Measurements from ENCODE around the gene ANGPTL4.
"Not testable (repeated sequence)": the region's sequence is repeated elsewhere in the genome, so short reads cannot be mapped to it uniquely, and the experiment has no call there.

The ANGPTL4 gene

GRCh38 chr19:8389891-8390616 is 26.1 kb downstream of the ANGPTL4 start, which contains the start of gene RAB11B:
Gene RAB11B, plus strand, starts transcription at chr19:8390360. Its CDS starts 57 bp downstream, at chr19:8390417.
- DNase-seq (ENCODE audit: low read depth): peak; percentile 100

GRCh38 chr19:8390617-8390981 is 26.6 kb downstream of the ANGPTL4 start:
- DNase-seq (ENCODE audit: low read depth): peak; percentile 76

- no peak for DNase-seq (ENCODE audit: low read depth)
Measured at GRCh38 chr19:8391198-8392016, 27.5 kb downstream of the ANGPTL4 start.

GRCh38 chr19:8392017-8392591 is 28.1 kb downstream of the ANGPTL4 start:
- DNase-seq (ENCODE audit: low read depth): no peak

- DNase-seq (ENCODE audit: low read depth): no peak
Measured at GRCh38 chr19:8393192-8393870, 29.4 kb downstream of the ANGPTL4 start.

GRCh38 chr19:8393871-8394250 is 29.9 kb downstream of the ANGPTL4 start:
- no peak for DNase-seq (ENCODE audit: low read depth)

GRCh38 chr19:8395621-8396082 is 31.7 kb downstream of the ANGPTL4 start:
- DNase-seq (ENCODE audit: low read depth): no peak

- no peak for DNase-seq (ENCODE audit: low read depth)
Measured at GRCh38 chr19:8396185-8396562, 32.2 kb downstream of the ANGPTL4 start.

- DNase-seq (ENCODE audit: low read depth): peak; percentile 29
Measured at GRCh38 chr19:8396563-8397203, 32.7 kb downstream of the ANGPTL4 start.

GRCh38 chr19:8397271-8397670 is 33.3 kb downstream of the ANGPTL4 start:
- no peak for DNase-seq (ENCODE audit: low read depth)

- DNase-seq (ENCODE audit: low read depth): no peak
Measured at GRCh38 chr19:8397746-8398310, 33.9 kb downstream of the ANGPTL4 start.

- no peak for DNase-seq (ENCODE audit: low read depth)
Measured at GRCh38 chr19:8398311-8398771, 34.4 kb downstream of the ANGPTL4 start.

GRCh38 chr19:8399681-8400188 is 35.8 kb downstream of the ANGPTL4 start:
- DNase-seq (ENCODE audit: low read depth): no peak

GRCh38 chr19:8401981-8402411 is 38.0 kb downstream of the ANGPTL4 start:
- DNase-seq (ENCODE audit: low read depth): no peak

- no peak for DNase-seq (ENCODE audit: low read depth)
Measured at GRCh38 chr19:8403098-8403819, 39.3 kb downstream of the ANGPTL4 start.

GRCh38 chr19:8403820-8404109 is 39.8 kb downstream of the ANGPTL4 start:
- no peak for DNase-seq (ENCODE audit: low read depth)

- DNase-seq (ENCODE audit: low read depth): no peak
Measured at GRCh38 chr19:8404391-8405151, 40.6 kb downstream of the ANGPTL4 start.

- DNase-seq (ENCODE audit: low read depth): not testable (repeated sequence)
Measured at GRCh38 chr19:8410718-8411117, 46.8 kb downstream of the ANGPTL4 start.

- DNase-seq (ENCODE audit: low read depth): peak; percentile 90
Measured at GRCh38 chr19:8412783-8413628, 49.1 kb downstream of the ANGPTL4 start, which contains the start of gene MARCHF2. Gene MARCHF2, plus strand, starts transcription at chr19:8413305. Its CDS starts 8,536 bp downstream, at chr19:8421841.
